Fibroblast of villous mesenchyme (primary cell): ENCODE results near the gene ARSD. TPM values are rescaled to one million over a fixed set of nuclear protein-coding genes. Genes with fewer than 3 reads are reported as not detected.

Experiments used
- DNase-seq: peaks from one replicate; pipeline ENCODE4 v3.0.0-alpha.2; 2010; ENCODE audit warnings: low read depth
- H3K4me3 ChIP-seq: 2 replicates; pipeline ENCODE4 v1.5.1; 2011; ENCODE audit warnings: low read depth, mild to moderate bottlenecking, low read length
- total RNA-seq: library from RNA; depleted of rRNA; stranded (reverse); fragments of >200 nt; gene quantifications from 2 replicates; pipeline ENCODE4 v1.2.3, GENCODE V29; 2012
- TF ChIP-seq, protein P1 (sequence below): IDR thresholded peaks from 2 replicates; pipeline ENCODE4 v1.5.1; 2012; ENCODE audit warnings: low read depth, mild to moderate bottlenecking, low read length; ENCODE audit not compliant: insufficient read depth

ARSD gene
- total RNA-seq, 1 donor = 13.4 TPM

DNA sequence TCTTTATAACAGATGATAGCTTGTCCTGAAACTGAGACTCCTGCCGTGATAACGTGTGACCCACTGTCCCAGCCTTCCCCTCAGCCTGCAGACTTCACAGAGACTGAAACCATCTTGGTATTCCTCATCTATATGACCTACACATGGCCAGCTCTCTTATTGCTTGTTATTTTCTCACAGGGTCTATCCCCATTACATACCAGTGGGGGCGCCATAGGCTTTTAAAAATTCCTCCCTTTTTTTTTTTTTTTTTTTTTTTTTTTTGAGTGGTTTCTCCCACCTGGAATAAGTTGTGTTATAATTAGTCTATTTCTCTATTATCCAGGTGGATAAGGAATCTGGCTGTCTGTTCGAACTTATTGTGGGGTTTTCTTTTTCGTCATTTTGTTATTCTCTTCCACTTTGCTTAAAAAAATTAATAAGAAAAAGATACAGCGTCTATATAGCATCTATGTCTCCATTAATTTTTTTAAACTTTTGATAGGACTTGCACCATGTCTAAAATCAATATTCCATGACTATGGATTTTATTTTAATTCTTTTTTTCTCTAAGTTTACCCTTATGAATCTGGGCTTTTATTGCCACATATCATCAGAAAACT lies 53.2 kb downstream of the ARSD start:
- H3K4me3 ChIP-seq = no peak overlapping the region
- peak; percentile 36 for DNase-seq
- TF ChIP-seq, protein P1, sequence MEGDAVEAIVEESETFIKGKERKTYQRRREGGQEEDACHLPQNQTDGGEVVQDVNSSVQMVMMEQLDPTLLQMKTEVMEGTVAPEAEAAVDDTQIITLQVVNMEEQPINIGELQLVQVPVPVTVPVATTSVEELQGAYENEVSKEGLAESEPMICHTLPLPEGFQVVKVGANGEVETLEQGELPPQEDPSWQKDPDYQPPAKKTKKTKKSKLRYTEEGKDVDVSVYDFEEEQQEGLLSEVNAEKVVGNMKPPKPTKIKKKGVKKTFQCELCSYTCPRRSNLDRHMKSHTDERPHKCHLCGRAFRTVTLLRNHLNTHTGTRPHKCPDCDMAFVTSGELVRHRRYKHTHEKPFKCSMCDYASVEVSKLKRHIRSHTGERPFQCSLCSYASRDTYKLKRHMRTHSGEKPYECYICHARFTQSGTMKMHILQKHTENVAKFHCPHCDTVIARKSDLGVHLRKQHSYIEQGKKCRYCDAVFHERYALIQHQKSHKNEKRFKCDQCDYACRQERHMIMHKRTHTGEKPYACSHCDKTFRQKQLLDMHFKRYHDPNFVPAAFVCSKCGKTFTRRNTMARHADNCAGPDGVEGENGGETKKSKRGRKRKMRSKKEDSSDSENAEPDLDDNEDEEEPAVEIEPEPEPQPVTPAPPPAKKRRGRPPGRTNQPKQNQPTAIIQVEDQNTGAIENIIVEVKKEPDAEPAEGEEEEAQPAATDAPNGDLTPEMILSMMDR = peak; percentile 52

DNA sequence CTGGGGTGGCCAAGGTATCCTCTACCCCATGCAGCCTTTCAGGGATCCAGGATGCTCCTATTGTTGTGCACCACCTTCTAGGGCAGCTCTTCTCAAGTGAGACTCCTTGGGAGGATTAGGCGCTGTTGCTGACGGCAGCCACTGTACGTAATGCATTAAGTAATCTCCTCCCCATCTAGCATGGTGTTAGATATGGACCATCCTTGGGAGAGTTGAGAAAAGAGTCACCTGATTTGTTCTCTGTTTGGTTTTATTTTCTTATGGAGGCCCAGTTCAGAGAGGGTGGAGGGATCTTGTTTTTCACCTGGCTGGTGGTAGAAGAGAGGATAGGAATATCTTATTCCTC lies 54.0 kb downstream of the ARSD start:
- no peak for DNase-seq
- no peak overlapping the region for H3K4me3 ChIP-seq
- TF ChIP-seq, protein P1 = no peak

- no peak overlapping the region for H3K4me3 ChIP-seq
- no peak for DNase-seq
- TF ChIP-seq, protein P1 = no peak
Measured at GRCh38 chrX:2874222-2875135, 54.7 kb downstream of the ARSD start.

GRCh38 chrX:2872671-2873277 lies 56.4 kb downstream of the ARSD start:
- DNase-seq = peak; percentile 69
- no peak overlapping the region for H3K4me3 ChIP-seq
- TF ChIP-seq, protein P1 = no peak

GRCh38 chrX:2871831-2872230 lies 57.3 kb downstream of the ARSD start:
- DNase-seq = peak; percentile 60
- no peak overlapping the region for H3K4me3 ChIP-seq
- TF ChIP-seq, protein P1 = no peak

- DNase-seq = no peak
- H3K4me3 ChIP-seq = no peak overlapping the region
- TF ChIP-seq, protein P1 = no peak
Measured at GRCh38 chrX:2870650-2871049, 58.5 kb downstream of the ARSD start.
